Stimulated activated CD8-positive, alpha-beta memory T cell treated with anti-CD3 and anti-CD28 coated beads, Interleukin-7, amount 100 ng/mL, for 4 hours (primary cell): ENCODE measurements around the gene BANF2.
"Not testable (repeated sequence)": the region's sequence is repeated elsewhere in the genome, so short reads cannot be mapped to it uniquely, and the experiment has no call there.

ENCODE experiments used
- DNase-seq, 2 donors: peaks; one replicate each; pipeline ENCODE4 v3.0.0-alpha.2; 2020; ENCODE audit warnings: low read depth in 2 of 2

Gene BANF2

GRCh38 chr20:17683218-17684076 is 16.3 kb upstream of the BANF2 start:
- no peak for DNase-seq

DNA sequence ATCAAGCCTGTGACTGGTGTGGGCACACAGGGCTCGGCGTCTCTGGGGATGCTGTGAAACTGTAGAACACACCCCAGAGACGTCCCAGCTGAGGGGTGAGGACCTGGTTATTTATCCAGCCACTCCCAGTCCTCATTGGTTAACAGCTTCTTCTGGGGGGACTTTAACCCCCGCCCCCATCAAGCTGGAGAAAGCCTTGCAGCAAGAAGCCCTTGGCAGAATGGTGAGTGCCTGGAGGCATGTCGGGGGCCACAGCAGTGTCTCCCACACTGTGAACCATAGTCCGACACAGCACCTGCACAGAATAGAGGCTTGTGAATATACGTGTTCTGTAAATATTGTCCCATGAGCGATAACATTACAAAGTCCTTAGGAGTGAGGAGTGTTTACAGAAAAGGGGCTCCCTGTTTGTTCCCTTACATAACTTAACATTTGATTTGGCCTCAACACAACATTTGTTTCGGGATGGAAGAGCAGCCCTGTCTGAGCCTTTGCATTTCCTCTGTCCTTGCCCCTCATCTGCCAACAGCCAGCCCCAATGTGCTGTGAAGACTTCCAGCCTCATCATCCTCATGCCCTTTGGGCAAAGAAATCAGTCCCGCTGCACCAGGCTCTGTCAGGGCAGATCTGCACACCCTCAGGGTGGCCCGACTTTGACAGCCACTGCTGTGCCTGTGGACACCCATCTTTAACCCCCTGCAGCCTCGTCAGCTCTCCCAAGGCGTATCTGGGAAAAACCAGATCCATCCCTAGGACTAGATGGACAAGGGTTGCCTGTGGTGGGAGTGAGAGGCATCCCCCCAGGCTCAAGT is 15.5 kb upstream of the BANF2 start:
- DNase-seq = no peak

- no peak for DNase-seq
Observed at GRCh38 chr20:17685168-17685567, 14.6 kb upstream of the BANF2 start.

DNA sequence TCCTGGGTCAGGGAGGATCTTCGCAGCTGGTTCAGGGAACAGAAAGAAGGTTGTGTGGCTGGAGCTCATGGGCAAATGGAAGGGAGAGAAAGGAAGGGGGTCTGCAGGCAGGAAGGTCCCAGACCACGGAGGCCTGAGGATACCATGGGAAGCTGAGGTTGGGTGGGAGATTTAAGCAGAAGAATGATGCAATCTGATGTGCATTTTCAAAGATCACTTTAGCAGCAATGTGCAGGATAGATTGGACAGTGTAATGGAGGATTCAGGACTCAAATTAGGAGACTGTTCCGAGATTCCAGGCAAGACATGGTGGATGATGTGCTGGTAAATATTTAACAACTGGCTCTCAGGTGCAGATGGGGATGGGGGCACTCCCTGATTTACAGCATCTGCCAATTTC is 12.0 kb upstream of the BANF2 start:
- DNase-seq = no peak

DNA sequence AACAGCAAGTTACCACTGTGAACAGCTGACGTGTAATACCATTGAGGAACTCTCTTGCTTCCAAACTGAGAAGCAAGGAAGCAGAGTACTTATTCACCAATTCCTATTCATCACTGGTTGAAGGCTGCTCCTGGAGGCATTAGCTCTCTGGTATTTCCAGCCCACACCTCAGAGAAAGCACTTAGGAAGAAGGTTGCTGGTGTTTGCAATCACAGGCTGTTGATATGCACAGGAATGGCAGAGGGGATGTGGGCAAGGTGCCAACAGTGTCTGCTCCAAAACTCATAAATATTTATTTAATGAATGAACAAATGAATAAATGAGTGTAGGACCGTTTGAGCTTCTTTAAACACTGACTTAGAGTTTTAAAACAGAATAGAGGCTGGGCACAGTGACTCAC is 10.8 kb upstream of the BANF2 start:
- DNase-seq = no peak

DNA sequence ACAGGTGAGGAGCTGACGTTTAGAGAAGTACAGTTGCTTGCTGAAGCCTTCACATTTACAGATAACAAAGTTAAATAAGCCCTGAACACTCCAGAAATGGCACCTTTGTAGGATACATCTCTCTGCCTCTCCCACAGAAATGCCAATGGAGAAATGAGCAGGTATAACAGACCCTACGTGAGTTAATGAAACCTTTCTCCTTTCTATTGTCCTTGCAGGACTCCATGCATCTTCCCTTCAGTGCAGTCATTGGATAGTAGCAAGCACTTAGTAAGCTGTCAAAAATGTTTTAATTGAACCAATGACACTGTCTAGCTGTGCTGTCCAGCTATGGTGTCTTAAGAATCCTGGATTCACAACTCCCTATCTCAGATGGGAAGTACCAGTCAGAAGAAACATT is 9.6 kb upstream of the BANF2 start:
- no peak for DNase-seq

- DNase-seq = no peak
Observed at GRCh38 chr20:17691758-17692157, 8.0 kb upstream of the BANF2 start.

DNA sequence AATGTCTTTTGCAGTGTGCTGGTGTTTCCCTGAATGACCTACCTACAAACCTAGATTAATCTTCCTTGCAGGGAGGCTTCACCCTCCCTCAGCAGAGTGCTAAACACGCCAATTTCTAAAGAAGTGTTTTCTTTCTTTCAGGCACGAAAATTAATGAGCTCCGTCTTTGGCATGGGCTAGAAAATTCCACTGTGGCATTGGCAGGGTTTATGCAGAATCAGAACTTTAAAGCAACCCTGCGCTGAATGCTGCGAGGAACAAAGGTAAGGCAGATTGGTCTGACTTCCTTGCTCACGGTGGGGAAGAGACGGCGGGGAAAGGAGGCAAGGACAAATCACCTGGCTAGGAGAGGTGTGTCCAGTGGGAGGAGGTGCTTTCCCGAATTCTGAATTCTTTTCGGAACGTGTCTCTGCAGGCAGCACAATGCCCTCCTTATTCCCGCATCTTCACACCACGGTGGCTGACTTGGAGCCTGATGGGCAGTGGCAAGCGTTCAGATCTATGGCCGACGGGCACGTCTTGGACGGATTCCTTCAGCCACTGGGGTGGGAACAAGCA is 6.2 kb upstream of the BANF2 start:
- no peak for DNase-seq

- DNase-seq = no peak
Observed at GRCh38 chr20:17694767-17695166, 5.0 kb upstream of the BANF2 start.

- DNase-seq = no peak
Observed at GRCh38 chr20:17696287-17696686, 3.5 kb upstream of the BANF2 start.

- no peak for DNase-seq
Observed at GRCh38 chr20:17697171-17697570, 2.6 kb upstream of the BANF2 start.

GRCh38 chr20:17698384-17698783 is 1.4 kb upstream of the BANF2 start:
- no peak for DNase-seq

DNA sequence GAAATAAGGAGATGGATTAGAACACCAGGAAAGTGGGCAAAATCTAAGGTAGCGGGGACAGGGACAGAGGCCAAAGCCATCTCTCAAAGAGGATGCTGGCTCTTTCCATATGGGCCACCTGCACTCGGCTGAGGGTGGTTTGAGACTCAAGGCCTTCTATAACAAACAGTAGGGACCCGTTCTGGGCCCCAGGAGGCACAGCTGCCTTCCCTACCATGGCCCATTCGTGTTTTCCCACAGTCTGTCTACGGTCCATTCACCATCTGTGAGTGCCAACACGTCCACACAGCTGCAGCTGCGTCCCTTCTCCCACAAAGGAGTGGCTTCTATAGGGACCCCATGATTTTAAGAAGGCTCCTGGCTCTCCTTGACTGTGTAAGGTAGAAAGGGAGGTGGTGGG is 871 bp downstream of the BANF2 start:
- no peak for DNase-seq

DNA sequence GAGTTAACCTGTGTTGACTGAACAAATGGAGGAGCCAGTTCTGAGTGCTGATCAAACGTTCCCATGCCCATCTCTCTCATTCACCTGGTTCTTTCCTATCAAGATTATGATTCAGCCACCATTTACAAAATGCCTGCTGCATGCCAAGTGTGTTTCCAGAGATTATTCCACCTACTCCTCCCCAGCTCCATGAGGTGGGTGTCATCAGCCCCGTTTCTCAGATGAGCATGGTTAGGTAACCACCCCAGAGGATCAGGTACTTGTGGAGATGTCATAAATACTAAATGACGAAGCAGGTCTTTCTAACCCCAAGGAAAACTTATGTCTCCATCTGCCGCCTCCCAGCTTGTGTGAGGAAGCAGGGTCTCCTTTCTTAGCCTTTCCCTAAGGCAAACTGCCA is 2.1 kb downstream of the BANF2 start:
- DNase-seq = no peak

DNA sequence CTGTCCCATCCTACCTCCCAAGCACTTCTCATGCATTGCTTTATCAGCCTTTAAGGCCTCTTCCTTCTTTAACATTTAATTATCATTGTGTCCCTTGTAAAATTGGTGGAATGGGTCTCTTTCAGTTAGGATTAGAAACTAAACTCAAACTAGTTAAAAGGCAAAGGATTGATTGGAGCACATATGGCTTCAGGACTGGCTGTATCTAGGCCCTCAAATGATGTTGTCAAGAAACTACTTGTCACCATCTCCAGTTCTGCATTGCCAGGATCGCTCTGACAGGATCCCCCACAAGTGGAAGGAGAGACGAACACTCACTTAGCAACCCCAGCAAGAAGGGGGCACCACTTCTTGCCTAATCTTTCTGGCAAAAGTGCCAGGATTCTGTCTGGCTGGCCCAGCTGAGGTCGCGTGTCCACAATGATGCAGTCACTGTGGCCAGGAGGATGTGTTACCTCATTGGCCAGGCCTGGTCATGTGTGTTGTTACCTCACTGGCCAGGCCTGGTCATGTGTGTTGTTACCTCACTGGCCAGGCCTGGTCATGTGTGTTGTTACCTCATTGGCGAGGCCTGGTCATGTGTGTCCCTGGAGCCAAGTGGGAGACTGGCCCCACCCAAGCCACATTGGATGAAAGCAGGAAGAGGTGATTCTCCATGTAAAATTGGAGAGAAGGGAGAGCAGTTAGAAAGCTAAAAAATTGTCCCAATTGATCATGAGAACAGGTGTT is 5.0 kb downstream of the BANF2 start:
- no peak for DNase-seq

- DNase-seq = no peak
Observed at GRCh38 chr20:17705916-17706315, 6.2 kb downstream of the BANF2 start.

DNA sequence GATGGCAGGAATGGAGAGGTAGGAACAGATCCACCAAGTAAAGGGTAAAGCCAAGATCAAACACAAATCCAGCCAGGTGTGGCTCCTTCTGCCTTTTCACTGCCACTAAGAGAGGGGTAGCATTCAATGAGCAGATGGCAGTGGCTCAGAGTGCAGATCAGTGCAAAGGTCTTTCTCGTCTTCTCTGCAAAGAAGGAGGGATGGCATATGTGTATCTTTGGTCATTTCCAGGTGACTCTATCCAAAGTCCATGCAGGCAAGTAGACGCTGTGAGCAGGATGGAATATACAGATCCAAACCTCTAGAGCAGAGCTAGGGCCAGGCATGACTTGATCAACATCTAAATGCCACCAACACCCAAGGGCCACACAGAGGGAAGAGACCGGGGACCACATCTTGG is 6.9 kb downstream of the BANF2 start:
- no peak for DNase-seq

- DNase-seq = not testable (repeated sequence)
Observed at GRCh38 chr20:17707951-17708350, 8.2 kb downstream of the BANF2 start.

DNA sequence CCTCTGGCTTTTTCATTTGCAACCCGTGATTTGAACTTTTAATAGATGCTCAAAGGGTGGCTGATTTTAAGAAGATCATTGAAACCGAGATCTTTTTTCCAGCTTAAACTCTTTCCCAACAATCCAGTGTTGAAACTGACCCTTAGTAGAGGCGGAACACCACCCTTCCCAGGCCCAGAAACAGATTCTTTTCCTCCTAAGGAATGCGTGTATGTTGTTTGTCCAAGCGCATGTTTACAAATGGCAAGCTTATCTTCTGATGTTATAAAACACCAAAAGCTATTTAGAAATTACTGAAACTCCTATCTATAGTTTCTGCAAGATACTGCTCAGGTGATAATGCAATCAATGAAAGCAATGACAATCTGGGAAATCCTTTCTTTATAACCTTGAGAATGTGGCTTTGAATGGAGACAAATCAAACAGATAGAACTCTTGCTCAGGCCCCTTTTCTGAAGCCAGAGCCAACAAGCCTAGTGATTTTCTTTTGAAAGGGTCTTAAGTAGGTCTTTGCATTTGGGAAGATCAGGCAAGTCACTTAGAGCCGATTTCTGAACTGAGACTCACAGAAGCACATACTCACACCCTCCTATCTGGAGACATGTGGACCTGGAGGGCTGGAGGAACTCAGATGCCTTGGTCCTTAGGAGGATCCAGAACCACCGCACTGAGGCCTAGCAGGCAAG is 9.1 kb downstream of the BANF2 start:
- DNase-seq = no peak

DNA sequence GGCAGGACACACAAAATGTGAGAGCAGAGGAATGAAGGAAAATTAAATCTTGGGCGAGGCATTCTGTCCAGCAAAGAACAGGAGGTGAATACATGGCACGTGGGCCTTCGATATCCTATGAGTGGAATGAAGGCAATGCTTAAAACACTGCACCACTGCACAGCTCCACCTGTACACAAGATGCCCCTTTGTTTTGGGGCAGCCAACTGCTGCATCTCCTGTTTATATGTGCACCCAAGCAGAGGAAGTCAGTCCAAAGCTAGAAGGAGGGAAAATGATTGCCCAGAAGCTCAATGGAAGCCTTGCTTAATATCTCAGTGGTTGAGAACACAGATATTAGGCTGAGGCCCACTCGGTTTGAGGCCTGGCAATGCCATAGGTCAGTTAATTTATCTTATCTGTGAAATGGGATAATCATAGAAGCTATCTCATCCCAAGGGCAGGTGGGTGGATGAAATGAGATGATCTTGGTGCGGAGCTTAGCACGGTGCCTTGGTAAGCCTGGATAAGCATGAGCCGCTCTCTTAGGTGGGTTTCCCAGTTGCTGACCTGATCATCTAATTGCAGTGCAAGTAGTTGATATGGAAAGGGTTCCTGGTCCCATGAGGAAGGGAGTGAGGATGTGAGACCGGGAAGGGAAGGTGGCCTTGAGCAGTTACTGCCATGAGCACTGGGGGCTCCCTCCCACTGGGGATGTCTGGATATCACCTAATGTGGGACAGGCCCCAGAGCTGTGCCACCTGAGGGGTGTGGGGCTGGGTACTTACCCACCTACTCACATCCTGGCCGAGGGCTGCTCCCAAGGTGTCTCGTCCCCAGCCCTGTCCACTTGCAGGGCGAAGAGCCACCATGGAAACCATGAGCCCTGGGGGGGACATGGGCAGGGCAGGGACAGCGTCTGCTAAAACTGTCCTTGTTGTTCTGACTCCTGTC is 9.9 kb downstream of the BANF2 start:
- no peak for DNase-seq
